Neural cell (in vitro differentiated cells): ENCODE data around the gene BTD. TPM values are rescaled to one million over a fixed set of nuclear protein-coding genes. Genes with fewer than 3 reads are reported as not detected.

Source experiments
- H2AFZ ChIP-seq: fragments of 200-600, 300-800 bp; sonication (generic), shearing (Covaris generic); 2 replicates; pipeline ENCODE4 v1.6.0; 2014; ENCODE audit warnings: low read depth, mild to moderate bottlenecking, antibody characterized with exemption, low read length, moderate library complexity
- H3F3A ChIP-seq: fragments of 200-600 bp; shearing (Covaris generic); 2 replicates; pipeline ENCODE4 v1.6.1; 2016; ENCODE audit warnings: mild to moderate bottlenecking, moderate library complexity, mixed read lengths, antibody characterized with exemption, low read length; ENCODE audit not compliant: insufficient read depth, poor library complexity, severe bottlenecking
- H3K27ac ChIP-seq: fragments of 200-600, 300-800 bp; sonication (generic), shearing (Covaris generic); 2 replicates; pipeline ENCODE4 v1.5.1; 2014; ENCODE audit warnings: mild to moderate bottlenecking, low read length, moderate library complexity
- H3K27me3 ChIP-seq: fragments of 300-800, 200-600 bp; sonication (generic), shearing (Covaris generic); 2 replicates; pipeline ENCODE4 v1.6.0; 2014; ENCODE audit warnings: mild to moderate bottlenecking, low read depth, low read length, moderate library complexity; ENCODE audit not compliant: insufficient read depth
- H3K36me3 ChIP-seq: fragments of 300-800, 200-600 bp; sonication (generic), shearing (Covaris generic); 2 replicates; pipeline ENCODE4 v1.5.1; 2014; ENCODE audit warnings: mild to moderate bottlenecking, antibody characterized with exemption, low read length, moderate library complexity; ENCODE audit not compliant: insufficient read depth
- H3K4me2 ChIP-seq: fragments of 300-800, 200-600 bp; sonication (generic), shearing (Covaris generic); 2 replicates; pipeline ENCODE4 v1.6.0; 2014; ENCODE audit warnings: mild to moderate bottlenecking, low read length
- H3K4me3 ChIP-seq: fragments of 300-800, 200-600 bp; sonication (generic), shearing (Covaris generic); 2 replicates; pipeline ENCODE4 v1.5.1; 2014; ENCODE audit warnings: mild to moderate bottlenecking, low read length, moderate library complexity
- H3K79me2 ChIP-seq: fragments of 200-600 bp; shearing (Covaris generic); replicated peaks from 2 replicates; pipeline ENCODE4 v1.6.0; 2014; ENCODE audit warnings: mild to moderate bottlenecking, low read length, moderate library complexity; ENCODE audit not compliant: insufficient read depth
- H3K9ac ChIP-seq: fragments of 300-800, 200-600 bp; sonication (generic), shearing (Covaris generic); 2 replicates; pipeline ENCODE4 v1.6.1; 2016; ENCODE audit warnings: mild to moderate bottlenecking, low read length, mixed read lengths
- H3K9me2 ChIP-seq: fragments of 200-600 bp; shearing (Covaris generic); 2 replicates; pipeline ENCODE4 v1.6.1; 2016; ENCODE audit warnings: mild to moderate bottlenecking, low read length, mixed read lengths; ENCODE audit not compliant: insufficient read depth
- H3K9me3 ChIP-seq: fragments of 200-600, 300-800 bp; sonication (generic), shearing (Covaris generic); 2 replicates; pipeline ENCODE4 v1.6.1; 2016; ENCODE audit warnings: mild to moderate bottlenecking, mixed run types, low read length, moderate library complexity, mixed read lengths
- H4K20me1 ChIP-seq: fragments of 200-600 bp; shearing (Covaris generic); 2 replicates; pipeline ENCODE4 v1.6.1; 2016; ENCODE audit warnings: mild to moderate bottlenecking, mixed run types; ENCODE audit not compliant: insufficient read depth
- EP300 ChIP-seq: fragments of 450-650 bp; conservative IDR thresholded peaks from 2 replicates; pipeline ENCODE4 v1.6.1; 2014; ENCODE audit warnings: antibody characterized with exemption, mild to moderate bottlenecking, moderate library complexity; ENCODE audit not compliant: poor library complexity, severe bottlenecking
- EZH2 ChIP-seq: fragments of 200-600, 300-800 bp; shearing (Covaris generic), sonication (generic); IDR thresholded peaks from 2 replicates; pipeline ENCODE4 v1.6.1; 2014; ENCODE audit warnings: antibody characterized with exemption, low read length, borderline replicate concordance, mild to moderate bottlenecking; ENCODE audit not compliant: insufficient read depth, poor library complexity, severe bottlenecking
- MXI1 ChIP-seq: fragments of 450-650 bp; conservative IDR thresholded peaks from 2 replicates; pipeline ENCODE4 v1.6.1; 2014; ENCODE audit warnings: antibody characterized with exemption, mild to moderate bottlenecking; ENCODE audit not compliant: poor library complexity, severe bottlenecking
- POLR2AphosphoS5 ChIP-seq: IDR thresholded peaks from 2 replicates; pipeline ENCODE4 v1.6.1; 2012
- RAD21 ChIP-seq: fragments of 450-650 bp; conservative IDR thresholded peaks from 2 replicates; pipeline ENCODE4 v1.6.1; 2014; ENCODE audit warnings: antibody characterized with exemption, mild to moderate bottlenecking, moderate library complexity
- SMC3 ChIP-seq: fragments of 450-650 bp; conservative IDR thresholded peaks from 2 replicates; pipeline ENCODE4 v1.6.1; 2014; ENCODE audit warnings: antibody characterized with exemption, mild to moderate bottlenecking, moderate library complexity; ENCODE audit not compliant: poor library complexity
- TAF1 ChIP-seq: IDR thresholded peaks from 2 replicates; pipeline ENCODE4 v1.6.1; 2012; ENCODE audit warnings: low read depth
- polyA plus RNA-seq: library from polyadenylated mRNA; depleted of rRNA; stranded (reverse); fragments of >200 nt; gene quantifications from 2 replicates; pipeline ENCODE4 v1.2.3, GENCODE V29; 2014
- TF ChIP-seq, protein P1 (sequence below): fragments of 450-650 bp; IDR thresholded peaks from 2 replicates; pipeline ENCODE4 v1.5.1; 2014; ENCODE audit warnings: antibody characterized with exemption, mild to moderate bottlenecking, moderate library complexity; ENCODE audit not compliant: poor library complexity, severe bottlenecking
- TF ChIP-seq, protein P2 (sequence below): IDR thresholded peaks from 2 replicates; pipeline ENCODE4 v1.6.1; 2012; ENCODE audit warnings: borderline replicate concordance

Gene BTD
- polyA plus RNA-seq, 1 donor from 2014 or later: 4.6 TPM

DNA sequence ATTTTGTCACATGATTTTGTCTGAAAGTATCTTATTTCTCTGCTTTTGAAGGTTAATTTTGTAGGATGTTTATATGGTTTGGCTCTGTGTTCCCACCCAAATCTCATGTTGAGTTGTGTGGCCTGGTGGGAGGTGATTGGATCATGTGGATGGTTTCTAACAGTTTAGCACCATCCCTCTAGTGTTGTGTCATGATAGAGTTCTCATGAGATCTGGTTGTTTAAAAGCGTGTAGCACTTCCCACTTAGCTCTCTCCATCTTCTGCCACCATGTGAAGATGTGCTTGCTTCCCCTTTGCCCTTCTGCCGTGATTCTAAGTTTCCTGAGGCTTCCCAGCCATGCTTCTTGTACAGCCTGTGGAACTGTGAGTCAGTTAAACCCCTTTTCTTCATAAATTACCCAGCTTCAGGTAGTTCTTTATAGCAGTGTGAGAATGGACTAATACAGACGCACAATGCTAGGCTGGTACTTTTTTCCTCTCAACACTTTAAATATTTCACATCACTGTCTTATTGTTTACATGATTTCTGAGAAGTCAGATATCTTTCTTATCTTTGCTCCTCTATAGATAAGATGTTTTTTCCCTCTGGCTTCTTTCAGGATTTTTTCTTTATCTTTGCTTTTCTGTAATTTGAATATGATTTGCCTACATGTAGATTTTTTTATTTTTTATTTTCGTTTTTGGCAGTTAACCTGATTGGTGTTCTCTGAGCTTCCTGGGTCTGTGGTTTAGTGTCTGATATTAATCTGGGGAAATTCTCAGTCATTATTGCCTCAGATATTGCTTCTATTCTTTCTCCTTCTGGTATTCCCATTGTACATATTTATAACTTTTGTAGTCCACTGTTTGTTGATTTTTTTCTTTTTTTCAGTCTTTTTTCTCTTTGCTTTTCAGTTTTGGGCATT is 22.2 kb downstream of the BTD start:
- peaks cover 7% of the 10 kb centered on the region for H3K9me3 ChIP-seq
- no peaks in the 10 kb centered on the region for H3K9me2 ChIP-seq
- H3K27me3 ChIP-seq: no peaks in the 10 kb centered on the region
- H3F3A ChIP-seq: no peaks in the 10 kb centered on the region
- no peaks in the 10 kb centered on the region for H3K79me2 ChIP-seq
- TF ChIP-seq, protein P1, sequence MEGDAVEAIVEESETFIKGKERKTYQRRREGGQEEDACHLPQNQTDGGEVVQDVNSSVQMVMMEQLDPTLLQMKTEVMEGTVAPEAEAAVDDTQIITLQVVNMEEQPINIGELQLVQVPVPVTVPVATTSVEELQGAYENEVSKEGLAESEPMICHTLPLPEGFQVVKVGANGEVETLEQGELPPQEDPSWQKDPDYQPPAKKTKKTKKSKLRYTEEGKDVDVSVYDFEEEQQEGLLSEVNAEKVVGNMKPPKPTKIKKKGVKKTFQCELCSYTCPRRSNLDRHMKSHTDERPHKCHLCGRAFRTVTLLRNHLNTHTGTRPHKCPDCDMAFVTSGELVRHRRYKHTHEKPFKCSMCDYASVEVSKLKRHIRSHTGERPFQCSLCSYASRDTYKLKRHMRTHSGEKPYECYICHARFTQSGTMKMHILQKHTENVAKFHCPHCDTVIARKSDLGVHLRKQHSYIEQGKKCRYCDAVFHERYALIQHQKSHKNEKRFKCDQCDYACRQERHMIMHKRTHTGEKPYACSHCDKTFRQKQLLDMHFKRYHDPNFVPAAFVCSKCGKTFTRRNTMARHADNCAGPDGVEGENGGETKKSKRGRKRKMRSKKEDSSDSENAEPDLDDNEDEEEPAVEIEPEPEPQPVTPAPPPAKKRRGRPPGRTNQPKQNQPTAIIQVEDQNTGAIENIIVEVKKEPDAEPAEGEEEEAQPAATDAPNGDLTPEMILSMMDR: no peak
- TF ChIP-seq RAD21 (no peak), EP300 (no peak), TAF1 (no peak), SMC3 (no peak), EZH2 (no peak), POLR2AphosphoS5 (no peak), MXI1 (no peak)
- TF ChIP-seq, protein P2, sequence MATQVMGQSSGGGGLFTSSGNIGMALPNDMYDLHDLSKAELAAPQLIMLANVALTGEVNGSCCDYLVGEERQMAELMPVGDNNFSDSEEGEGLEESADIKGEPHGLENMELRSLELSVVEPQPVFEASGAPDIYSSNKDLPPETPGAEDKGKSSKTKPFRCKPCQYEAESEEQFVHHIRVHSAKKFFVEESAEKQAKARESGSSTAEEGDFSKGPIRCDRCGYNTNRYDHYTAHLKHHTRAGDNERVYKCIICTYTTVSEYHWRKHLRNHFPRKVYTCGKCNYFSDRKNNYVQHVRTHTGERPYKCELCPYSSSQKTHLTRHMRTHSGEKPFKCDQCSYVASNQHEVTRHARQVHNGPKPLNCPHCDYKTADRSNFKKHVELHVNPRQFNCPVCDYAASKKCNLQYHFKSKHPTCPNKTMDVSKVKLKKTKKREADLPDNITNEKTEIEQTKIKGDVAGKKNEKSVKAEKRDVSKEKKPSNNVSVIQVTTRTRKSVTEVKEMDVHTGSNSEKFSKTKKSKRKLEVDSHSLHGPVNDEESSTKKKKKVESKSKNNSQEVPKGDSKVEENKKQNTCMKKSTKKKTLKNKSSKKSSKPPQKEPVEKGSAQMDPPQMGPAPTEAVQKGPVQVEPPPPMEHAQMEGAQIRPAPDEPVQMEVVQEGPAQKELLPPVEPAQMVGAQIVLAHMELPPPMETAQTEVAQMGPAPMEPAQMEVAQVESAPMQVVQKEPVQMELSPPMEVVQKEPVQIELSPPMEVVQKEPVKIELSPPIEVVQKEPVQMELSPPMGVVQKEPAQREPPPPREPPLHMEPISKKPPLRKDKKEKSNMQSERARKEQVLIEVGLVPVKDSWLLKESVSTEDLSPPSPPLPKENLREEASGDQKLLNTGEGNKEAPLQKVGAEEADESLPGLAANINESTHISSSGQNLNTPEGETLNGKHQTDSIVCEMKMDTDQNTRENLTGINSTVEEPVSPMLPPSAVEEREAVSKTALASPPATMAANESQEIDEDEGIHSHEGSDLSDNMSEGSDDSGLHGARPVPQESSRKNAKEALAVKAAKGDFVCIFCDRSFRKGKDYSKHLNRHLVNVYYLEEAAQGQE: no peak
- no peak overlapping the region for H3K4me3 ChIP-seq
- no peak overlapping the region for H3K4me2 ChIP-seq
- no peak overlapping the region for H3K27ac ChIP-seq
- no peaks in the 10 kb centered on the region for H4K20me1 ChIP-seq
- H3K36me3 ChIP-seq: no peaks in the 10 kb centered on the region
- H3K9ac ChIP-seq: no peak overlapping the region
- no peak overlapping the region for H2AFZ ChIP-seq

DNA sequence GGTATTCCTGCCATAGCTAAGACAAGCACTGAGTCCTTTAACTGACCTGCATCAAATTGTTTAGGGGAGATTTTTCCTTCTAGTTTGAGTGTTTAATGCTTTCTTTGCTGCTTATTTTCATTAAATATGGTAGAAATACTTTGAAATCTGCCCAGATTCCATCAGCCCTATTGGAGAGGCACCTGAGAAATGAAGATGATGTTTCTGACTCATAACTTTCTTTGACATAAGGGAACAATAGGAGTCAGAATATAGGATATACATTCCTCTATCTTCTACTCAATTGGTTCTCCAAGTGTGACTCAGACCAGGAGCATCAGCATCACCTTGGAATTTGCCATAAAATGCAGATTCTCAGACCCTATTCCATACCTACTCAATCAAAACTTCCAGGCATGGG is 27.4 kb downstream of the BTD start:
- Histone ChIP-seq H3K9ac (no peak overlapping the region), H3F3A (no peaks in the 10 kb centered on the region), H3K79me2 (no peaks in the 10 kb centered on the region), H3K36me3 (no peaks in the 10 kb centered on the region), H4K20me1 (no peaks in the 10 kb centered on the region), H3K4me2 (no peak overlapping the region), H3K4me3 (no peak overlapping the region), H3K27ac (no peak overlapping the region), H3K9me3 (no peaks in the 10 kb centered on the region), H2AFZ (no peak overlapping the region), H3K9me2 (no peaks in the 10 kb centered on the region), H3K27me3 (no peaks in the 10 kb centered on the region)
- TF ChIP-seq TAF1: no peak
- TF ChIP-seq, protein P1: no peak
- no peak for TF ChIP-seq EZH2
- no peak for TF ChIP-seq EP300
- no peak for TF ChIP-seq POLR2AphosphoS5
- TF ChIP-seq MXI1: no peak
- no peak for TF ChIP-seq RAD21
- no peak for TF ChIP-seq SMC3
- TF ChIP-seq, protein P2: no peak
